Panc1 (cell line): Measurements from ENCODE around the gene TOR1B. TPM values are rescaled to one million over a fixed set of nuclear protein-coding genes. Genes with fewer than 3 reads are reported as not detected.

Source experiments
- ATAC-seq: fragments of 200-7000 bp; cut with Tn5 transposase; 2 replicates; pipeline ENCODE4 v1.9.1; 2020; ENCODE audit warnings: mild to moderate bottlenecking, moderate library complexity
- BruUV-seq: library from RNA; stranded (reverse); fragments of 400-500 nt; replicated peaks from 2 replicates; lab custom pipeline; 2021; lab: Mats Ljungman, UMichigan
- CTCF ChIA-PET: fragments of 300-600 bp; sonication (Branson Sonifier 250); formaldehyde crosslinking; loops from one replicate; lab custom pipeline; 2022; ENCODE audit warnings: antibody characterized with exemption; lab: Charles Lee
- POLR2A ChIA-PET: fragments of 300-600 bp; sonication (Branson Sonifier 250); formaldehyde crosslinking; loops from one replicate; lab custom pipeline; 2022; ENCODE audit warnings: antibody characterized with exemption; lab: Charles Lee
- DNase-seq: peaks from one replicate; pipeline ENCODE4 v3.0.0-alpha.2; 2010; ENCODE audit warnings: low read depth, low spot score
- H3K27ac ChIP-seq: 2 replicates; pipeline ENCODE4 v1.5.1; 2011; ENCODE audit warnings: mild to moderate bottlenecking, low read length, inconsistent platforms
- H3K27me3 ChIP-seq: fragments of 200-500 bp; sonication (Bioruptor generic); 2 replicates; pipeline ENCODE4 v1.6.0; 2014; ENCODE audit warnings: low read length, inconsistent platforms; ENCODE audit not compliant: control insufficient read depth, insufficient read depth
- H3K36me3 ChIP-seq: fragments of 200-500 bp; sonication (Bioruptor generic); 2 replicates; pipeline ENCODE4 v1.5.1; 2014; ENCODE audit warnings: inconsistent platforms, mild to moderate bottlenecking, low read length, moderate library complexity; ENCODE audit not compliant: control insufficient read depth, insufficient read depth
- H3K4me1 ChIP-seq: 2 replicates; pipeline ENCODE4 v1.5.1; 2011; ENCODE audit warnings: inconsistent platforms, mild to moderate bottlenecking, low read length, moderate library complexity; ENCODE audit not compliant: control insufficient read depth, insufficient read depth
- H3K4me3 ChIP-seq, 2 experiments: 2 replicates each; pipeline ENCODE4 v1.5.1; 2011 to 2012; ENCODE audit warnings: low read depth in 2 of 2, low read length in 2 of 2, mild to moderate bottlenecking in 2 of 2, inconsistent platforms in 1 of 2, moderate library complexity in 1 of 2
- H3K9me3 ChIP-seq: fragments of 200-500 bp; sonication (Bioruptor generic); 2 replicates; pipeline ENCODE4 v1.5.1; 2014; ENCODE audit warnings: low read depth, mild to moderate bottlenecking, inconsistent platforms, low read length, moderate library complexity; ENCODE audit not compliant: control insufficient read depth, insufficient read depth
- POLR2AphosphoS5 ChIP-seq: IDR thresholded peaks from 2 replicates; pipeline ENCODE4 v1.6.1; 2012; ENCODE audit warnings: mild to moderate bottlenecking, low read depth, low read length, moderate library complexity
- SIN3A ChIP-seq: IDR thresholded peaks from 2 replicates; pipeline ENCODE4 v1.6.1; 2012; ENCODE audit warnings: low read depth, mild to moderate bottlenecking, low read length, moderate library complexity, borderline replicate concordance; ENCODE audit not compliant: insufficient read depth
- TCF7L2 ChIP-seq: IDR thresholded peaks from 2 replicates; pipeline ENCODE4 v1.6.1; 2011; ENCODE audit warnings: mild to moderate bottlenecking, low read depth, low read length, inconsistent platforms
- in situ Hi-C: cut with HindIII; loops from 2 replicates; pipeline ENCODE4 v1.10.0; 2016; ENCODE audit warnings: low sequenced_read_pairs, low pct_unique_long_range_greater_than_20kb
- intact Hi-C: fragments of 100-400 bp; cut with micrococcal nuclease; formaldehyde crosslinking; loops from one replicate; pipeline ENCODE4 v1.10.0; 2022; ENCODE audit not compliant: unreplicated experiment
- total RNA-seq: library from RNA; stranded (reverse); gene quantifications from one replicate; pipeline ENCODE4 v1.2.1, GENCODE V29; 2021; ENCODE audit not compliant: unreplicated experiment
- TF ChIP-seq, protein P1 (sequence below), 2 experiments: IDR thresholded peaks; 2 replicates each; pipeline ENCODE4 v1.6.1; 2011 to 2012; ENCODE audit warnings: low read depth in 2 of 2, control low read depth in 1 of 2, low read length in 1 of 2, mild to moderate bottlenecking in 1 of 2, moderate library complexity in 1 of 2; ENCODE audit not compliant: insufficient read depth in 1 of 2
- TF ChIP-seq, protein P2 (sequence below): fragments of 450-650 bp; IDR thresholded peaks from 2 replicates; pipeline ENCODE4 v1.5.1; 2017; ENCODE audit warnings: mild to moderate bottlenecking

The TOR1B gene
- total RNA-seq, 1 experiment from 2014 or later: 37.6 TPM

DNA sequence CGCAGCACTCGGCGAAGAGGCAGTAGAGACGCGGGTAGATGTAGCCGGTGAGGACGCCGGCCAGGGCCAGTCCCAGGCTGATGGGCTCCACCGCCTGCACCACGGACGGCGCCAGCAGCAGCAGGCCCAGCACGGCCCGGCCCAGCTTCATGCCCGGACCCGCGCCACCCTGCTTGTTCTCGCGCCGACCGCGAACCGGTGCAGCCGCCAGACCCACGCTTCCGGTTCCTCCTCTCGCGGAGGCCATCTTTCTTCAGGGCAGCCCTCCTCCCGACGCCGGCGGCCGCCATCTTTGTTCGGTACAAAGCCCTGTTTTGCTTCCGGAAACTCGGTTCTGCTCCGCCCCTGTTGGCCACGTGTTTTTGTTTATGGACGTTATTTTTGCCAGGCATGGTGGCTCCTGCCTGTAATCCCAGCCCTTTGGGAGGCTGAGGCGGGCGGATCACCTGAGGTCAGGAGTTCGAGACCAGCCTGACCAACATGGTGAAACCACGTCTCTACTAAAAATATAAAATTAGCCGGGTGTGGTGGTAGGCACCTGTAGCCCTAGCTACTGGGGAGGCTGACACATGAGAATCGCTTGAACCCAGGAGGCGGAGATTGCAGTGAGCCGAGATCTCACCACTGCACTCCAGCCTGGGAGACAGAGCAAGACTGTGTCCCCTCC, 21.1 kb downstream of the TOR1B start, which contains the start of gene TOR1A:
TSS of gene TOR1A (minus strand) at position 202 of the 667 bp plus-strand sequence. CDS start at position 151, 51 bp downstream.
- H3K27me3 ChIP-seq: no peaks in the 10 kb centered on the region
- ChIA-PET POLR2A (no interaction called here), CTCF (no interaction called here)
- peak; percentile 96 for ATAC-seq
- intact Hi-C loops (no loop called here), in situ Hi-C loops (no loop called here)
- H3K4me3 ChIP-seq: peak within 1 kb of the TSS; percentile 60 to 62
- H3K9me3 ChIP-seq: no peaks in the 10 kb centered on the region
- DNase-seq: peak; percentile 62
- no peaks in the 10 kb centered on the region for H3K4me1 ChIP-seq
- H3K36me3 ChIP-seq: no peaks in the 10 kb centered on the region; the same call in 1 of the 2 replicates
- peak within 1 kb of the TSS; percentile 66 for H3K27ac ChIP-seq
- BruUV-seq: no TSS peak
- TF ChIP-seq TCF7L2 (no peak), SIN3A (peak; percentile 82; the same call in 1 of the 2 replicates), POLR2AphosphoS5 (peak; percentile 70; the same call in 1 of the 2 replicates)
- TF ChIP-seq, protein P1, sequence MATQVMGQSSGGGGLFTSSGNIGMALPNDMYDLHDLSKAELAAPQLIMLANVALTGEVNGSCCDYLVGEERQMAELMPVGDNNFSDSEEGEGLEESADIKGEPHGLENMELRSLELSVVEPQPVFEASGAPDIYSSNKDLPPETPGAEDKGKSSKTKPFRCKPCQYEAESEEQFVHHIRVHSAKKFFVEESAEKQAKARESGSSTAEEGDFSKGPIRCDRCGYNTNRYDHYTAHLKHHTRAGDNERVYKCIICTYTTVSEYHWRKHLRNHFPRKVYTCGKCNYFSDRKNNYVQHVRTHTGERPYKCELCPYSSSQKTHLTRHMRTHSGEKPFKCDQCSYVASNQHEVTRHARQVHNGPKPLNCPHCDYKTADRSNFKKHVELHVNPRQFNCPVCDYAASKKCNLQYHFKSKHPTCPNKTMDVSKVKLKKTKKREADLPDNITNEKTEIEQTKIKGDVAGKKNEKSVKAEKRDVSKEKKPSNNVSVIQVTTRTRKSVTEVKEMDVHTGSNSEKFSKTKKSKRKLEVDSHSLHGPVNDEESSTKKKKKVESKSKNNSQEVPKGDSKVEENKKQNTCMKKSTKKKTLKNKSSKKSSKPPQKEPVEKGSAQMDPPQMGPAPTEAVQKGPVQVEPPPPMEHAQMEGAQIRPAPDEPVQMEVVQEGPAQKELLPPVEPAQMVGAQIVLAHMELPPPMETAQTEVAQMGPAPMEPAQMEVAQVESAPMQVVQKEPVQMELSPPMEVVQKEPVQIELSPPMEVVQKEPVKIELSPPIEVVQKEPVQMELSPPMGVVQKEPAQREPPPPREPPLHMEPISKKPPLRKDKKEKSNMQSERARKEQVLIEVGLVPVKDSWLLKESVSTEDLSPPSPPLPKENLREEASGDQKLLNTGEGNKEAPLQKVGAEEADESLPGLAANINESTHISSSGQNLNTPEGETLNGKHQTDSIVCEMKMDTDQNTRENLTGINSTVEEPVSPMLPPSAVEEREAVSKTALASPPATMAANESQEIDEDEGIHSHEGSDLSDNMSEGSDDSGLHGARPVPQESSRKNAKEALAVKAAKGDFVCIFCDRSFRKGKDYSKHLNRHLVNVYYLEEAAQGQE (IDR thresholded peaks at IDR 0.05; ENCODE audit: insufficient read depth in 1 of 2, low read depth in 2 of 2, low read length in 1 of 2): 0 out of 4 replicates have a peak, but pooled peaks of 1 of the 2 experiments have one; percentile 35

DNA sequence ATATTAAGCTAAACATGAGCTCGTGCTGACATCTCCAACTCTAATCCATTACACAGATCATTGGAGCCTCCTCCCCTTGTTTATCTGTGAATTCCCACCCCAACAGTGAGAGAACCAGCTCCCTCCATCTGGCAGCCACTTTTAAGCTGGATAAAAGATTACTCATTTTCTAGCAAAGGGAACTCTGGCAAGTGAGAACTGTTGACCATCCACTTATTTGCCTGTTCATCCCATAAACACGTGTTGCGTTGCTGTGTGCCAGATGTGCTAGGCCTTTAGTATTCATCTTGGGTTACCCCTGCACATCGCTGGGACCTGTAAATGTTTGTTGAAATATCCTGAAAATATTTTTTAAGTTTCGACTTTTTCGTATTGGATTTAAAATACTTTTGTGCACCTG, 23.4 kb downstream of the TOR1B start:
- DNase-seq (no peak), ATAC-seq (no peak)
- ChIA-PET CTCF (no interaction called here), POLR2A (no interaction called here)
- intact Hi-C loops (no loop called here), in situ Hi-C loops (no loop called here)
- Histone ChIP-seq H3K4me1 (no peaks in the 10 kb centered on the region), H3K4me3 (no peak overlapping the region), H3K27ac (no peak overlapping the region), H3K9me3 (no peaks in the 10 kb centered on the region), H3K36me3 (no peaks in the 10 kb centered on the region; the same call in 1 of the 2 replicates), H3K27me3 (no peaks in the 10 kb centered on the region)
- TF ChIP-seq, protein P1 (IDR thresholded peaks at IDR 0.05; ENCODE audit: insufficient read depth in 1 of 2, low read depth in 2 of 2, low read length in 1 of 2): no peak
- TF ChIP-seq TCF7L2: no peak
- no peak for TF ChIP-seq POLR2AphosphoS5
- TF ChIP-seq SIN3A: no peak
- TF ChIP-seq, protein P2, sequence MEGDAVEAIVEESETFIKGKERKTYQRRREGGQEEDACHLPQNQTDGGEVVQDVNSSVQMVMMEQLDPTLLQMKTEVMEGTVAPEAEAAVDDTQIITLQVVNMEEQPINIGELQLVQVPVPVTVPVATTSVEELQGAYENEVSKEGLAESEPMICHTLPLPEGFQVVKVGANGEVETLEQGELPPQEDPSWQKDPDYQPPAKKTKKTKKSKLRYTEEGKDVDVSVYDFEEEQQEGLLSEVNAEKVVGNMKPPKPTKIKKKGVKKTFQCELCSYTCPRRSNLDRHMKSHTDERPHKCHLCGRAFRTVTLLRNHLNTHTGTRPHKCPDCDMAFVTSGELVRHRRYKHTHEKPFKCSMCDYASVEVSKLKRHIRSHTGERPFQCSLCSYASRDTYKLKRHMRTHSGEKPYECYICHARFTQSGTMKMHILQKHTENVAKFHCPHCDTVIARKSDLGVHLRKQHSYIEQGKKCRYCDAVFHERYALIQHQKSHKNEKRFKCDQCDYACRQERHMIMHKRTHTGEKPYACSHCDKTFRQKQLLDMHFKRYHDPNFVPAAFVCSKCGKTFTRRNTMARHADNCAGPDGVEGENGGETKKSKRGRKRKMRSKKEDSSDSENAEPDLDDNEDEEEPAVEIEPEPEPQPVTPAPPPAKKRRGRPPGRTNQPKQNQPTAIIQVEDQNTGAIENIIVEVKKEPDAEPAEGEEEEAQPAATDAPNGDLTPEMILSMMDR: no peak
- no TSS peak for BruUV-seq
